Inferior parietal cortex (tissue), 1 donor: ENCODE results near the gene NCAN.
"Not testable (repeated sequence)": the region's sequence is repeated elsewhere in the genome, so short reads cannot be mapped to it uniquely, and the experiment has no call there.

Experiments used
- DNase-seq: peaks from one replicate; pipeline ENCODE4 v3.0.0-alpha.2; 2016; ENCODE audit errors: extremely low spot score

Gene NCAN

GRCh38 chr19:19224150-19224851, 12.5 kb downstream of the NCAN start:
- DNase-seq: no peak

GRCh38 chr19:19224852-19225494, 13.2 kb downstream of the NCAN start:
- no peak for DNase-seq

- DNase-seq: no peak
Measured at GRCh38 chr19:19226204-19226603, 14.4 kb downstream of the NCAN start.

GRCh38 chr19:19226663-19227062, 14.9 kb downstream of the NCAN start:
- DNase-seq: no peak

GRCh38 chr19:19227217-19227616, 15.5 kb downstream of the NCAN start:
- no peak for DNase-seq

- no peak for DNase-seq
Measured at GRCh38 chr19:19229701-19230100, 17.9 kb downstream of the NCAN start.

- DNase-seq: no peak
Measured at GRCh38 chr19:19230999-19231398, 19.2 kb downstream of the NCAN start.

GRCh38 chr19:19232261-19232721, 20.5 kb downstream of the NCAN start:
- peak; percentile 40 for DNase-seq

GRCh38 chr19:19234220-19234816, 22.6 kb downstream of the NCAN start:
- no peak for DNase-seq

GRCh38 chr19:19236173-19236572, 24.4 kb downstream of the NCAN start:
- DNase-seq: no peak

- no peak for DNase-seq
Measured at GRCh38 chr19:19238126-19238894, 26.6 kb downstream of the NCAN start.

GRCh38 chr19:19239675-19240074, 27.9 kb downstream of the NCAN start:
- no peak for DNase-seq

GRCh38 chr19:19240476-19240875, 28.7 kb downstream of the NCAN start:
- DNase-seq: no peak

GRCh38 chr19:19250196-19250801, 38.5 kb downstream of the NCAN start:
- DNase-seq: no peak

GRCh38 chr19:19253409-19253808, 41.7 kb downstream of the NCAN start:
- not testable (repeated sequence) for DNase-seq

GRCh38 chr19:19256072-19256969, 44.6 kb downstream of the NCAN start:
- no peak for DNase-seq

GRCh38 chr19:19257137-19257536, 45.4 kb downstream of the NCAN start:
- DNase-seq: no peak

GRCh38 chr19:19257836-19258588, 46.3 kb downstream of the NCAN start:
- no peak for DNase-seq

- DNase-seq: no peak
Measured at GRCh38 chr19:19258589-19259338, 47.0 kb downstream of the NCAN start.
